Measurements from ENCODE around the gene ERN1. TPM values are rescaled to one million over a fixed set of nuclear protein-coding genes. Genes with fewer than 3 reads are reported as not detected.

The ERN1 gene
- total and polyA plus RNA-seq, 2 donors (not counting 1 experiment from before 2014, with no cell fraction given), result 3.3 to 11.7 TPM

GRCh38 chr17:64004218-64004770 lies 125.7 kb downstream of the ERN1 start:
- Histone ChIP-seq H2AFZ (ENCODE audit: low read length) (no peak overlapping the region), H3K4me3 (replicated peaks in 1 of 4; ENCODE audit: control extremely low read depth in 1 of 4, insufficient read depth in 1 of 4, low read depth in 3 of 4, low read length in 4 of 4) (no peak overlapping the region), H3K27ac (ENCODE audit: insufficient read depth, low read length) (no peak overlapping the region), H3K9me3 (ENCODE audit: control insufficient read depth, insufficient read depth, low read depth, low read length) (no peaks in the 10 kb centered on the region), H3K79me2 (ENCODE audit: control insufficient read depth, insufficient read depth, low read length) (no peaks in the 10 kb centered on the region), H3K9ac (ENCODE audit: insufficient read depth, low read length) (no peak overlapping the region), H4K20me1 (ENCODE audit: control insufficient read depth, extremely low read depth, insufficient read depth, low read length) (no peaks in the 10 kb centered on the region), H3K4me1 (ENCODE audit: control insufficient read depth, extremely low read depth, insufficient read depth, low read length) (peaks cover 2% of the 10 kb centered on the region), H3K4me2 (ENCODE audit: extremely low read depth, insufficient read depth, low read length) (no peak overlapping the region), H3K36me3 (ENCODE audit: control insufficient read depth, insufficient read depth, low read length) (no peaks in the 10 kb centered on the region), H3K27me3 (ENCODE audit: control insufficient read depth, insufficient read depth, low read length) (peaks cover 2% of the 10 kb centered on the region)
- TF ChIP-seq EZH2 (IDR thresholded peaks at IDR 0.05; ENCODE audit: low read length, missing control alignments) (no peak), CTCF (conservative IDR thresholded peaks at IDR 0.05 in 1 of 2, IDR thresholded peaks at IDR 0.05 in 1 of 2; ENCODE audit: low read depth in 1 of 2, low read length in 2 of 2) (no peak)
- no peak for DNase-seq (ENCODE audit: low read depth in 2 of 2)

- H4K20me1 ChIP-seq (ENCODE audit: control insufficient read depth, extremely low read depth, insufficient read depth, low read length), result no peaks in the 10 kb centered on the region
- H3K27ac ChIP-seq (ENCODE audit: insufficient read depth, low read length), result no peak overlapping the region
- H3K9ac ChIP-seq (ENCODE audit: insufficient read depth, low read length), result no peak overlapping the region
- no peaks in the 10 kb centered on the region for H3K79me2 ChIP-seq (ENCODE audit: control insufficient read depth, insufficient read depth, low read length)
- no peak overlapping the region for H3K4me3 ChIP-seq (replicated peaks in 1 of 4; ENCODE audit: control extremely low read depth in 1 of 4, insufficient read depth in 1 of 4, low read depth in 3 of 4, low read length in 4 of 4)
- no peak for DNase-seq (ENCODE audit: low read depth in 2 of 2)
- H3K4me1 ChIP-seq (ENCODE audit: control insufficient read depth, extremely low read depth, insufficient read depth, low read length), result peaks cover 2% of the 10 kb centered on the region
- no peak overlapping the region for H2AFZ ChIP-seq (ENCODE audit: low read length)
- peaks cover 2% of the 10 kb centered on the region for H3K27me3 ChIP-seq (ENCODE audit: control insufficient read depth, insufficient read depth, low read length)
- no peak overlapping the region for H3K4me2 ChIP-seq (ENCODE audit: extremely low read depth, insufficient read depth, low read length)
- H3K9me3 ChIP-seq (ENCODE audit: control insufficient read depth, insufficient read depth, low read depth, low read length), result no peaks in the 10 kb centered on the region
- H3K36me3 ChIP-seq (ENCODE audit: control insufficient read depth, insufficient read depth, low read length), result no peaks in the 10 kb centered on the region
- TF ChIP-seq EZH2 (IDR thresholded peaks at IDR 0.05; ENCODE audit: low read length, missing control alignments) (no peak), CTCF (conservative IDR thresholded peaks at IDR 0.05 in 1 of 2, IDR thresholded peaks at IDR 0.05 in 1 of 2; ENCODE audit: low read depth in 1 of 2, low read length in 2 of 2) (no peak)
These were observed 126.3 kb downstream of the ERN1 start for GRCh38 chr17:64003526-64004121.

GRCh38 chr17:64002658-64003525 lies 127.1 kb downstream of the ERN1 start:
- Histone ChIP-seq H3K36me3 (ENCODE audit: control insufficient read depth, insufficient read depth, low read length) (no peaks in the 10 kb centered on the region), H4K20me1 (ENCODE audit: control insufficient read depth, extremely low read depth, insufficient read depth, low read length) (no peaks in the 10 kb centered on the region), H3K4me2 (ENCODE audit: extremely low read depth, insufficient read depth, low read length) (no peak overlapping the region), H3K79me2 (ENCODE audit: control insufficient read depth, insufficient read depth, low read length) (no peaks in the 10 kb centered on the region), H3K27me3 (ENCODE audit: control insufficient read depth, insufficient read depth, low read length) (peaks cover 3% of the 10 kb centered on the region), H3K9ac (ENCODE audit: insufficient read depth, low read length) (no peak overlapping the region), H3K9me3 (ENCODE audit: control insufficient read depth, insufficient read depth, low read depth, low read length) (no peaks in the 10 kb centered on the region), H3K4me1 (ENCODE audit: control insufficient read depth, extremely low read depth, insufficient read depth, low read length) (peaks cover 4% of the 10 kb centered on the region), H3K27ac (ENCODE audit: insufficient read depth, low read length) (no peak overlapping the region), H3K4me3 (replicated peaks in 1 of 4; ENCODE audit: control extremely low read depth in 1 of 4, insufficient read depth in 1 of 4, low read depth in 3 of 4, low read length in 4 of 4) (no peak overlapping the region), H2AFZ (ENCODE audit: low read length) (no peak overlapping the region)
- no peak for DNase-seq (ENCODE audit: low read depth in 2 of 2)
- TF ChIP-seq EZH2 (IDR thresholded peaks at IDR 0.05; ENCODE audit: low read length, missing control alignments) (no peak), CTCF (conservative IDR thresholded peaks at IDR 0.05 in 1 of 2, IDR thresholded peaks at IDR 0.05 in 1 of 2; ENCODE audit: low read depth in 1 of 2, low read length in 2 of 2) (no peak)
